NCI-H2107 treated with DMSO at 0.1 percent for 48 hours (cell line): ENCODE measurements around the gene MAGI1.

Experiments
- DNase-seq: peaks from one replicate; lab custom pipeline; 2025; ENCODE audit not compliant: unreplicated experiment; lab: John Stamatoyannopoulos, UW

The MAGI1 gene

GRCh38 chr3:65676580-65676979 lies 362.1 kb downstream of the MAGI1 start:
- no peak for DNase-seq

- no peak for DNase-seq
Observed at GRCh38 chr3:65675011-65675410, 363.7 kb downstream of the MAGI1 start.

- no peak for DNase-seq
Observed at GRCh38 chr3:65674226-65674625, 364.5 kb downstream of the MAGI1 start.

GRCh38 chr3:65672871-65673815 lies 365.6 kb downstream of the MAGI1 start:
- no peak for DNase-seq

GRCh38 chr3:65672061-65672460 lies 366.7 kb downstream of the MAGI1 start:
- DNase-seq: no peak

GRCh38 chr3:65671004-65671403 lies 367.7 kb downstream of the MAGI1 start:
- no peak for DNase-seq

GRCh38 chr3:65669163-65669875 lies 369.4 kb downstream of the MAGI1 start:
- no peak for DNase-seq

GRCh38 chr3:65667963-65668362 lies 370.8 kb downstream of the MAGI1 start:
- no peak for DNase-seq

GRCh38 chr3:65666448-65667091 lies 372.1 kb downstream of the MAGI1 start:
- DNase-seq: no peak

GRCh38 chr3:65665915-65666314 lies 372.8 kb downstream of the MAGI1 start:
- DNase-seq: no peak

- no peak for DNase-seq
Observed at GRCh38 chr3:65664931-65665330, 373.8 kb downstream of the MAGI1 start.

GRCh38 chr3:65664446-65664845 lies 374.3 kb downstream of the MAGI1 start:
- DNase-seq: no peak

- no peak for DNase-seq
Observed at GRCh38 chr3:65662095-65662494, 376.6 kb downstream of the MAGI1 start.

GRCh38 chr3:65660000-65660598 lies 378.6 kb downstream of the MAGI1 start:
- no peak for DNase-seq

- DNase-seq: no peak
Observed at GRCh38 chr3:65659396-65659795, 379.3 kb downstream of the MAGI1 start.

GRCh38 chr3:65658401-65658800 lies 380.3 kb downstream of the MAGI1 start:
- DNase-seq: no peak

GRCh38 chr3:65655061-65655460 lies 383.7 kb downstream of the MAGI1 start:
- no peak for DNase-seq

GRCh38 chr3:65653731-65654130 lies 385.0 kb downstream of the MAGI1 start:
- no peak for DNase-seq

GRCh38 chr3:65650247-65650646 lies 388.5 kb downstream of the MAGI1 start:
- no peak for DNase-seq

- no peak for DNase-seq
Observed at GRCh38 chr3:65647369-65647768, 391.3 kb downstream of the MAGI1 start.

GRCh38 chr3:65642883-65643282 lies 395.8 kb downstream of the MAGI1 start:
- no peak for DNase-seq
